SK-N-SH treated with all-trans-retinoic acid at 6 μM for 48 hours (cell line): ENCODE results near the gene RNF44.

Source experiments
- ARNTL ChIP-seq: fragments of 450-650 bp; formaldehyde crosslinking; IDR thresholded peaks from 2 replicates; pipeline ENCODE4 v1.5.0; 2020; ENCODE audit warnings: low read depth, mild to moderate bottlenecking, moderate library complexity, borderline replicate concordance
- CREB5 ChIP-seq: fragments of 250-450 bp; sonication (Bioruptor Pico); IDR thresholded peaks from 2 replicates; pipeline ENCODE4 v1.5.1; 2020; ENCODE audit warnings: low read depth, mild to moderate bottlenecking, moderate library complexity
- PATZ1 ChIP-seq: fragments of 250-450 bp; sonication (Bioruptor Pico); IDR thresholded peaks from 2 replicates; pipeline ENCODE4 v1.8.0; 2020; ENCODE audit warnings: mild to moderate bottlenecking, moderate library complexity, borderline replicate concordance
- TOX ChIP-seq: fragments of 250-450 bp; sonication (Bioruptor Pico); IDR thresholded peaks from 2 replicates; pipeline ENCODE4 v1.8.0; 2021; ENCODE audit warnings: mild to moderate bottlenecking, moderate library complexity, borderline replicate concordance
- ZFP3 ChIP-seq: fragments of 250-450 bp; sonication (Bioruptor Pico); IDR thresholded peaks from 2 replicates; pipeline ENCODE4 v1.5.0; 2020; ENCODE audit warnings: mild to moderate bottlenecking, moderate library complexity

GRCh38 chr5:176491901-176492300 lies 45.3 kb downstream of the RNF44 start:
- TF ChIP-seq ZFP3 (CRISPR knock-in tag) (no peak), ARNTL (CRISPR knock-in tag) (no peak), PATZ1 (CRISPR knock-in tag) (no peak), CREB5 (CRISPR knock-in tag) (no peak), TOX (CRISPR knock-in tag) (no peak)
